ENCODE results near the gene BCL7C. TPM values are rescaled to one million over a fixed set of nuclear protein-coding genes. Genes with fewer than 3 reads are reported as not detected.
"Not testable (repeated sequence)": the region's sequence is repeated elsewhere in the genome, so short reads cannot be mapped to it uniquely, and the experiment has no call there.

The BCL7C gene
- total RNA-seq, 1 experiment from 2014 or later, result 33.9 TPM

DNA sequence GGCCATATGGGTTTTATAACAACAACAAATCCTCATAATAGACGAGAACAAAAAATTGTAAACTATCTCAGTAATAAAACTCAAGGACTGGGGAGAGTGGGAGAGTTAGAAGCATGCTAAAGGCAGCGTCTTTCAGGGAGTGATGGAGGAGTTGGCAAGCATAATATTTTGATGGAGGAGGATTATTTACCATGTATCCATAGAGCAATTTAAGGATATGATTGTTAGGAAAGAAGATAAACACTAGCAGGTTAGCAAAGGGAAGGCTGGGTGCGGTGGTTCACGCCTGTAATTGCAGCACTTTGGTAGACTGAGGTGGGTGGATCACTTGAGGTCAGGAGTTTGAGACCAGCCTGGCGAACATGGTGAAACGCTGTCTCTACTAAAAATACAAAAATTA is 27.8 kb downstream of the BCL7C start:
- Mint-ChIP-seq H3K36me3 (ENCODE audit: insufficient read depth, unreplicated experiment) (no peaks in the 10 kb centered on the region), H3K9me3 (ENCODE audit: unreplicated experiment) (no peaks in the 10 kb centered on the region), H3K4me3 (ENCODE audit: unreplicated experiment) (no peak overlapping the region), H3K27me3 (ENCODE audit: insufficient read depth, unreplicated experiment) (no peaks in the 10 kb centered on the region), H3K4me1 (ENCODE audit: insufficient read depth, unreplicated experiment) (no peaks in the 10 kb centered on the region), H3K27ac (ENCODE audit: low read depth, unreplicated experiment) (no peak overlapping the region)
- CTCF ChIA-PET, result interaction anchor here (1.3 to 1.4 kb wide), 2 partner anchors 12 to 36 kb away, joined by 5 to 7 read pairs; no protein-coding TSS in a partner anchor
- POLR2A ChIA-PET, result no interaction called here
- TF ChIP-seq, protein P1, sequence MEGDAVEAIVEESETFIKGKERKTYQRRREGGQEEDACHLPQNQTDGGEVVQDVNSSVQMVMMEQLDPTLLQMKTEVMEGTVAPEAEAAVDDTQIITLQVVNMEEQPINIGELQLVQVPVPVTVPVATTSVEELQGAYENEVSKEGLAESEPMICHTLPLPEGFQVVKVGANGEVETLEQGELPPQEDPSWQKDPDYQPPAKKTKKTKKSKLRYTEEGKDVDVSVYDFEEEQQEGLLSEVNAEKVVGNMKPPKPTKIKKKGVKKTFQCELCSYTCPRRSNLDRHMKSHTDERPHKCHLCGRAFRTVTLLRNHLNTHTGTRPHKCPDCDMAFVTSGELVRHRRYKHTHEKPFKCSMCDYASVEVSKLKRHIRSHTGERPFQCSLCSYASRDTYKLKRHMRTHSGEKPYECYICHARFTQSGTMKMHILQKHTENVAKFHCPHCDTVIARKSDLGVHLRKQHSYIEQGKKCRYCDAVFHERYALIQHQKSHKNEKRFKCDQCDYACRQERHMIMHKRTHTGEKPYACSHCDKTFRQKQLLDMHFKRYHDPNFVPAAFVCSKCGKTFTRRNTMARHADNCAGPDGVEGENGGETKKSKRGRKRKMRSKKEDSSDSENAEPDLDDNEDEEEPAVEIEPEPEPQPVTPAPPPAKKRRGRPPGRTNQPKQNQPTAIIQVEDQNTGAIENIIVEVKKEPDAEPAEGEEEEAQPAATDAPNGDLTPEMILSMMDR (IDR thresholded peaks at IDR 0.05; ENCODE audit: unreplicated experiment), result no peak
- BruUV-seq (replicated peaks), result no TSS peak
- intact Hi-C loops (cut with micrococcal nuclease), result no loop called here
- no peak for DNase-seq (ENCODE audit: unreplicated experiment)

GRCh38 chr16:30863178-30863577 is 30.7 kb downstream of the BCL7C start:
- ChIA-PET POLR2A (interaction anchor here (1.8 kb wide), 1 partner anchor 12 kb away, joined by 3 read pairs; no protein-coding TSS in a partner anchor), CTCF (interaction anchor here (0.7 kb wide), 1 partner anchor 18 kb away, joined by 3 read pairs; no protein-coding TSS in a partner anchor)
- H3K9me3 Mint-ChIP-seq (ENCODE audit: unreplicated experiment); H3K4me3 Mint-ChIP-seq (ENCODE audit: unreplicated experiment); H3K27ac Mint-ChIP-seq (ENCODE audit: low read depth, unreplicated experiment); H3K36me3 Mint-ChIP-seq (ENCODE audit: insufficient read depth, unreplicated experiment); intact Hi-C loops (cut with micrococcal nuclease); H3K27me3 Mint-ChIP-seq (ENCODE audit: insufficient read depth, unreplicated experiment); H3K4me1 Mint-ChIP-seq (ENCODE audit: insufficient read depth, unreplicated experiment); BruUV-seq (replicated peaks); DNase-seq (ENCODE audit: unreplicated experiment): not testable (repeated sequence)

GRCh38 chr16:30860729-30861128 is 33.1 kb downstream of the BCL7C start:
- ChIA-PET POLR2A (interaction anchor here (0.9 to 1.1 kb wide), 2 partner anchors 14 to 32 kb away, joined by 3 read pairs; no protein-coding TSS in a partner anchor), CTCF (interaction anchor here (1.5 to 1.8 kb wide), 2 partner anchors 16 to 41 kb away, joined by 4 to 7 read pairs; no protein-coding TSS in a partner anchor)
- DNase-seq (ENCODE audit: unreplicated experiment); H3K4me3 Mint-ChIP-seq (ENCODE audit: unreplicated experiment); H3K4me1 Mint-ChIP-seq (ENCODE audit: insufficient read depth, unreplicated experiment); H3K9me3 Mint-ChIP-seq (ENCODE audit: unreplicated experiment); BruUV-seq (replicated peaks); intact Hi-C loops (cut with micrococcal nuclease); H3K27ac Mint-ChIP-seq (ENCODE audit: low read depth, unreplicated experiment); H3K27me3 Mint-ChIP-seq (ENCODE audit: insufficient read depth, unreplicated experiment); H3K36me3 Mint-ChIP-seq (ENCODE audit: insufficient read depth, unreplicated experiment): not testable (repeated sequence)

DNA sequence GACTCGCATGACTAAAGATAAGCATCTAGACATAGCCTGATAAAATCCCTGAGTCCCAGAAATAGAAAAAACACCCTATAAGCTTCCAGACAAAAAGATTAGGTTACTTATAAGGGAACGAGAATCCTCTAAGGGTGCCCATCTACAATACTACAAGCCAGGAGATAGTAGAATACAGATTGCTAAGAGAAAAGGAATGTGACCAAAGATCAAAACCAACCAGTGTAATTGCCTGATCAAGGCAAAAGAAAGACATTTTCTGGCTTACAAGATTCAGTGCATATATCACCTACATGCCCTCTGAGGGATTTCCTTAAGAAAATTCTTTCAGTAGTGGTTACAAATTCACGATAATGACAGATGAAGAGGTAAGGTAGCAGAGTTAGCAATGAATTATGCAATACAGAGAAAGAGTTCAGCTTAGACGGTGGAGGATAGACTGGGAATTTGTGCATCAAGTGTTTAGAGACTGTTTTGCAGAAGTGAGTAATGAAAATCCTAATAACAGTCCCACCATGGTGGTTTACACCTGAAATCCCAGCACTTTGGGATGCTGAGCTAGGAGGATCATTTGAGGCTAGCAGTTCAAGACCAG is 35.0 kb downstream of the BCL7C start:
- H3K27ac Mint-ChIP-seq (ENCODE audit: low read depth, unreplicated experiment), result no peak overlapping the region

DNA sequence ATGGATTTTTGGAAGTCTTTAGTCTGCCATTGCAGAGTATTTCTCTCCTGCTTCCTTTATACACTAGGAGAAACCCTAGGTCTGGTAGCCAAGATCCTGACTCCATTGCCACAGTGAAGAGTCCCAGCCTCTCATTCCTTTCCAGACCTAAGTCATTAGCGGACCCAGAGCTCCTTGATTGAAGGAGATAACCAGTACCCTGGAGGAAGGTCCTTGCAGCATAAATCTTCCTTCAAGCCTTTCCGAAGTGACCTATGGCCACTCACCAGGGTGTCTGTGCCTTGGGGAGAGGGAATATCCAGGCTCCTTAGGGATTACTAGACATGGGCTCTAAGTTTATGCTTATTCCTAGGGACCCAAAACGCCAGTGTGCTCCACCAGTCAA is 35.8 kb downstream of the BCL7C start:
- CTCF ChIA-PET, result interaction anchor here (0.6 to 3.7 kb wide), 4 partner anchors 13 to 897 kb away, joined by 3 to 31 read pairs (median 6); partner anchors contain the start of gene TMEM219
- TF ChIP-seq, protein P1 (IDR thresholded peaks at IDR 0.05; ENCODE audit: unreplicated experiment), result no peak
- DNase-seq (ENCODE audit: unreplicated experiment), result no peak
- BruUV-seq (replicated peaks), result no TSS peak
- Mint-ChIP-seq H3K27me3 (ENCODE audit: insufficient read depth, unreplicated experiment) (no peaks in the 10 kb centered on the region), H3K36me3 (ENCODE audit: insufficient read depth, unreplicated experiment) (peaks cover 12% of the 10 kb centered on the region), H3K4me3 (ENCODE audit: unreplicated experiment) (no peak overlapping the region), H3K9me3 (ENCODE audit: unreplicated experiment) (no peaks in the 10 kb centered on the region), H3K4me1 (ENCODE audit: insufficient read depth, unreplicated experiment) (peaks cover 8% of the 10 kb centered on the region), H3K27ac (ENCODE audit: low read depth, unreplicated experiment) (no peak overlapping the region)
- intact Hi-C loops (cut with micrococcal nuclease), result no loop called here
- POLR2A ChIA-PET, result interaction anchor here (0.6 kb wide), 1 partner anchor 141 kb away, joined by 3 read pairs; no protein-coding TSS in a partner anchor

More for the DNA sequence above, 35.0 kb downstream of the BCL7C start:
- POLR2A ChIA-PET, result no interaction called here
- no peaks in the 10 kb centered on the region for H3K9me3 Mint-ChIP-seq (ENCODE audit: unreplicated experiment)
- no peak for DNase-seq (ENCODE audit: unreplicated experiment)
- H3K36me3 Mint-ChIP-seq (ENCODE audit: insufficient read depth, unreplicated experiment), result peaks cover 7% of the 10 kb centered on the region
- no TSS peak for BruUV-seq (replicated peaks)
- H3K4me1 Mint-ChIP-seq (ENCODE audit: insufficient read depth, unreplicated experiment), result peaks cover 1% of the 10 kb centered on the region
- H3K27me3 Mint-ChIP-seq (ENCODE audit: insufficient read depth, unreplicated experiment), result no peaks in the 10 kb centered on the region
- TF ChIP-seq, protein P1 (IDR thresholded peaks at IDR 0.05; ENCODE audit: unreplicated experiment), result no peak
- intact Hi-C loops (cut with micrococcal nuclease), result no loop called here
- CTCF ChIA-PET, result interaction anchor here (2.0 to 3.7 kb wide), 2 partner anchors 14 to 43 kb away, joined by 7 to 31 read pairs; no protein-coding TSS in a partner anchor
- H3K4me3 Mint-ChIP-seq (ENCODE audit: unreplicated experiment), result no peak overlapping the region

All from MCF 10A (cell line).